NCI-H345 (cell line): ENCODE results near the gene ARID5A.
"Not testable (repeated sequence)": the region's sequence is repeated elsewhere in the genome, so short reads cannot be mapped to it uniquely, and the experiment has no call there.

ENCODE experiments used
- DNase-seq: peaks from one replicate; lab custom pipeline; 2025; lab: John Stamatoyannopoulos, UW

Gene ARID5A

DNA sequence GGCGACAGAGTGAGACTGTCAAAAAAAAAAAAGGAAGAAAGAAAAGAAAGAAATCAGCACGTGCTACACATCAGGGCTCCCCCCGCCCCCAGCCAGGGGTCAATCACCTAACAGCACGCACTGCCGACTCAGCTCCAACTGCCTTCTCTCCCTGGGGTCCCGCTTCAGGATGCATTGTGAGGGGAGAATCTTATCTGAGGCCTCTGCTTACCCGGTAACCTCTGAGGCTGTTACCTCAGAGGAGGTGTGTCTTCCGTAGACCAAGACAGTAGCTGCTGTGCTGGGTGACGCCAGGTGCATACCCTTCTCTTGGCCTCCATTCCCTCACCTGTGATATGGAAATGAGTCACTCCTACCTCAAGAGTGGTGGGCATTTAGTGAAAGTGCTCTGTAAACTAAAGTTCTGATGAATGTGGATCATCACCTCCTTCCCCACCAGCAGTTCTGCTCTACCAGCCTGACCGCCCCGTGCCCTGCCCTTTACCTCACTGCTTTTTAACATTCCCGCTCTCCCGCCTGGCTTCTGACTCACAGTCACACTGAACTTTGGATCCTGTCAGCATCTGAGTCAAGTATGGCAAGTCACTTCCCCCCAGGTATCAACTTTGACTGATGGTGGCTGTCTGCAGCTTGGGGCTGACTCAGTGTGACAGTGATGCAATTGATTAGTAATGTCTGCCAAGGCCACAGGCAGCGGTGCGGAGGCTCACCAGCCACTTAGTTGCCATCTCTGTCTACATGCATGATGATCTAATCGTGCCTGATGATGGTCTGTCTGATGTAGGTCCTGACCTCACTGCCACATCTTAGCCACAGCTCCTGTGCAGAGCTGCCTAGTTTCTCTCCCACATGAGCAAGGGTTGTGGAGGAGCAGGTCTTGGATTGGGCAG, 20.1 kb downstream of the ARID5A start:
- no peak for DNase-seq

DNA sequence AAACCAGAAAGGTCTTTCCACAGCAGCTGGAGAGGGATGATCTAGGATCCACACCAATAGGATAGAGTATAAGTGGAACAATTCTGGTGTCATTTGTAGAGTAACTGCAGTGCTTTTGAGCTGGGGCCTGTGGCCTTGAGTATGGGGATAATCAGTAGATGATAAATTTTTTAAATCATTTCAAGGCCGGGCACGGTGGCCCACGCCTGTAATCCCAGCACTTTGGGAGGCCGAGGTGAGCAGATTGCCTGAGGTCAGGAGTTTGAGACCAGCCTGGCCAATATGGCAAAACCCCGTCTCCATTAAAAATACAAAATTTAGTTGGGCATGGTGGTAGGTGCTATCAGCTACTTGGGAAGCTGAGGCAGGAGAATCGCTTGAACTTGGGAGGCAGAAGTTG, 20.9 kb downstream of the ARID5A start:
- not testable (repeated sequence) for DNase-seq

DNA sequence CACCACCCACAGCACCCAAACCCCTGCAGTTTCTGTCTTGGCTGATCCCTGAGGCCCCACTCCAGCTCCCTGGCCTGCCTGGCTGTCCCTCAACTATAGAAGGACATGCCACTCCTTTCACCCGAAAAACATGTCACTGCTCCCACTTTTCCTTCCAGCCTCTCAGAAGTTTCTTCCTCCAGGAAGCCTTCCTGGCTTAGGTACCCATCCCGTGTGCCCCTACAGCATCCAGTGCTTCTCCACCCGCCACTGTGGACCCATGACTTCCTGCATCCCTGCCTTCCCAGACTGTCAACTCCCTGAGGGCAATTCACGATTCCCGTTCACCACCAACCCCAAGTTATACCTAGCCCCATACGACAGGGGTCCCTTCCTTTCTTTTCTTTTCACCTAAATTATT, 21.5 kb downstream of the ARID5A start:
- DNase-seq = no peak

DNA sequence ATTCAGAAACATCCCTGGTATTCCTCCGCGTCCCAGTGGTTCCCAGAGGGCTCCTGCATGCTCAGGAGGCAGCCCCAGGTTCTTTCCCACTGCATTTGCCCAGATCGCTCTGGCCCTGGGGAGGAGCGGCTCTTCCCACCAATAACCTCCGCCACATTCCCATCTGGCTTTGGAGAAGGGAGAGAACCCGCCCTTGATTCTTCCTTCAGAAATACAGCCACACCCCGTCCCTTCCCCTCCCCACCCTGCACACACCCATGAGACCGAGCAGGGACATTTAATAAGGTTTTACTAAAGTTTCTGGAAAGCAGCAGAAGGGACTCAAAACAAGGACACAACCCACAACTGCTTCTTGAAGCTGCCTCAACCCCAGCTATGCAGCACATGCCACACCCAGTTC, 21.9 kb downstream of the ARID5A start:
- DNase-seq = no peak

DNA sequence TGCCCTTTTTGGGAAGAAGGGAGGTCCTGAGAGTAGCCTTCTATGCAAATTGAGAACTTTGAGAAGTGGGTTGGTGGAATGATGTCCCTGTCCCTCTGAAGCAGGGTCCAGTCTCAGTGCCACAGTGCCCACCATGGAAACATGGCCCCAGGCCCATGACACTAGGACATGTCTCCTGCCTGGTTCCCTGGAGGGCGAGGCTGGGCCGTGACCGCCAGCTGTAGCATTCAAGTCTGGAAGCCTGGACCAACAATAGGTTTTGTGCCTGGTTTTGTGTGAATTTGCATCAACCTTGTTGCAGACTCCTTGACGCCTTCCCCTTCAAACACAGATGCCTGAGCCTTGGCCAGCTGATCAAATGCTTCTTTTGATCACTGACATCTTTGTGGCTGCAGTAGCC, 27.5 kb downstream of the ARID5A start:
- DNase-seq = no peak

DNA sequence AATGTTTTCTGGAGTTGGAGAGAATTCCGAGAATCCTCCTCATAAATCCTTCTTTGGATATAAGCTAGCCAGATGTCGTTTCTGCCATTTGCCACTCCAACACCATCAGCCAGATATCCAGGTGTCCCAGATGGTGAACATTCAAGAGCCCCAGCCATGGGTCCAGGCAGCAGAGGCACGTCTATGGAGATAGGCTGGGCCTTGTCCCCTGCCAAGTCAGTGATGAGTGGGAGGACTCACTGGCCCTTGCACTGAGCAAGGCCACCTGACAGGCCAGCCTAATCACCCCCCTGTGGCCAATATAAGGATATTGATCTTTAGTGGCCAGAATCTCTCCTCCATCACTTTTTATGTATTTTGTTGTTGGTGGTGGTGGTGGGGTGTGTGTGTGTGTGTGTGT, 28.0 kb downstream of the ARID5A start:
- DNase-seq = no peak

DNA sequence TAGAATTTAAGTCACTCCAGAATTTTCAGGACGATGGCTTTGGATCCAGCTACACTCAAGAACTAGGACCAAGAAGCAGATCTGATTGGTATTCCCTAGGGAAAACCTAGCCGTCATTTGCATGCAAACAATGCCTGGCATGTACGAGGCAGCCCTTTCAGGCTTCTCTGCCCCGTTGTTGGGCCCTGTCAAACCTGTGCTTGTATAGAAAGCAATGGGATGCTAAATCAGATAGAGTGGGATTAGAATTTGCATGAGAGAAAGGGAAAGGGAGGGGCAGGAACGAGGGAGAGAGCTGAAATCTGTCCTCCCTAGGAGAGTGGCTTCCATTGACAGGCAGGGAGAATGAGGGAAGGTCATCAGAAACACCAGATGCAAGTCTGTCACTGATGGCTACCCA, 28.6 kb downstream of the ARID5A start:
- no peak for DNase-seq

DNA sequence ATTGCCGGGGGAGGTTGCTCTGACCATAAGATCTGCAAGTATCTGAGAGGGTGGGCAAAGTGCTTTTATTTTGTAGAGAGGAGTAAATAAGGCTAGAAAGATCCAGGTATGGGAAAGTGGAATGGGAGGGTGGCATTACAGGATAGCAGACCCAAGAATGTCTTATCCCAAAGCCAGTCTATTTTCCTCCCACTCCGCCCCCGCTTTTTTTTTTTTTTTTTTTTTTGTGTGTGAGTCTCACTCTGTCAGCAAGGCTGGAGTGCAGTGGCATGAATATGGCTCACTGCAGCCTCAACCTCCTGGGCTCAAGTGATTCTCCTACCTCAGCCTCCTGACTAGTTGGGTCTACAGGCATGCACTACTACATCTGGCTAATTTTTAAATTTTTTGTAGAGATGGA, 31.5 kb downstream of the ARID5A start:
- no peak for DNase-seq

DNA sequence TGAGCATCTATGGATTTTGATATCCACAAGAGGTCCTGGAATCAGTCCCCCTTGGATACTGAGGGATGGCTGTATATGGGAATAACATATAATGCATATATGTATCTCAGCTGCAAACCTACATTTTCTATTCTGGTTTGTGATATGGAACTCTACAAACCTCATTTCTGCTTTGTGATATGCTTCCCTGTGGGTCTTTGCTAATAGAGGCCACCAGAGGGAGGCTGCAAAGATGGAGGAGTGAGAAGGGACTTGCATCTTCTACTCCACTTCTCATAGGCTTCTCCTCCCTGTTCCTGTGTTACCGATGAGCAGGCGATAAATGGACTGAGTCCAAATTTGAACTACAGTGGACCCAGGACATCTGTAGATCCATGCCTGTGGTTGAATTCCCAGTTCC, 37.8 kb downstream of the ARID5A start:
- DNase-seq = no peak

DNA sequence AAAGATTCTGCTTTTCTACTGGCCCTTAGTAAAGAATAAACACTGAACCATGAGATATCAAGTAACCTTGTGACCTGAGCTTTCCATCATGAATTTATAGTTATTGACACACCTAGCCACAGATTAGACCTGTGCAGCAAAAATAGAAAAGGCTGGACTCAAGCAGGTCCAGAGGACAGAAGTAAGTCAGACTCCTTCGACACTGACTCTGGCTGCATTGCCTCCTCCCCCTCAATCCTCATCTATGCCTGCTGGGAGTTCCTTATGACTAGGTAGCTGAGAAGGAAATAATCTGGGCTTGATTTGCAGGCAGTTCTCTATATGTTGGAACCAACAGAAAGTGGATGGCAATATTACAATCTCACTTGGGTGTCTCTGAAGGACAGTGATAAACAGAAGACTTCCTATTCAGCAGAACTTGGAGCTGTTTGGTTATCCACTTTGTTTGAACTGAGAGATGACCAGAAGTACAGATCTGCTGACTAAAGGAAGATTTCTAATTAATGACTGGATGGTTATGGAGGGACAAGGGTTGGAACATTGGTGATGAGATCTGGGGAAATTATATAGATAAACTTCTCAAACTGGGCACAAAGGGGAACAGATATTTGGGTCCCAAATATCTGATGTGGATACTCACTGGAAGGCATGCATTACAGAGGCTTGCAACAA, 39.4 kb downstream of the ARID5A start:
- DNase-seq = no peak

DNA sequence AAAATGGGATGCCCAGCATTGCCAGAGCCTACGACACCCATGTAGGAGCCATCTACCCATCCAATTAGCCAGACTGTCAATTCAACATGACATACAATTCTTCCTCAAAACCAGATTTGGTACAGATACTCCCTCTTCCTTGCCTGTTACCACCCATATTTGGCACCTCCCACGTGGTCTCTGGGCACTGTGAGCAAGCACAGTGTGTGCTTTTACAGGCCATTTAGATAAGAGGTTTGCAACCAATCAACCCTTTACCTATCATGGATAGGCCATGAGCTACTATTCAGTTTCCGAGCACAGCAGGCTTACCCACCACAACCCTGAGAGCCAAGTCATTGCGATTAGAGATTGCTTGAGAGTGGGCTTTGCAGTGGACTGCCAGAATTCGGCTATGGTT, 40.9 kb downstream of the ARID5A start:
- DNase-seq = no peak

DNA sequence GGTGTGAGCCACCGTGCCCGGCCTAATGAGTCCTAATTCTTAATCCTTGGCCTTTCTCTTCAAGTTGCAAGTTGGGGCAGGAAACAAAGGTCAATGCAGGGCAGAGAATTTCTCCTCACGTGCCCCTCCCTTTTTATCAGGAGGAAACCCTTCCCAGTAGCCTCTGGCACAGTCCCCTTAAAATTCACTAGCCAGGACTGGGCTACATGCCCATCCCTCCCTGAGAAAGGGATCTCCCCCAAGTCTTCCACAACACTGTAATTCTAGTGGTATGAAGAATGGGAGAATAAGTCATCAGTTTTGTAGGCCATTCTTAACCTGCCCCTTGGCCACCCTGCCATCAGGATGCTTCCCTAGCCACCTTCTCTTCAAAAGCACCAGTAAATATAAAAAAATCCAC, 42.2 kb downstream of the ARID5A start:
- no peak for DNase-seq

DNA sequence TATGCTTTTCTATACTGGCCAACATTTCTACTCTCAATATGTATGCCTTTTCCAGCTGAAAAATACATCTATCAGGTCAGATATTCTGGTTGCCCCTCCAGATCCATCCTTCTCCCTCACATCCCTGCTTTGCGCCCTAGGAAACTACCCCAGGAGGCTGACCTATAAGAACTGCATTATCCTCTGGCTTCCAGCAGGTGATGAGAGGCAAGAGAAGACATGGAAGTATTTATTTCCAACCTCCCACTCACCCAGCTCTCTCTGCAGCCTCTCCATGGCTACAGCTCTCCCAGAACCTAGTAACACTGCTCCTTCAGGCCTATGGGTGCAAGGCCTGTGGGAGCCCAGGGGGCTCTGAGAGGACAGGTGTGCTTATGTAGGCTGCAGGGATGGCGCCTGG, 42.9 kb downstream of the ARID5A start:
- no peak for DNase-seq

DNA sequence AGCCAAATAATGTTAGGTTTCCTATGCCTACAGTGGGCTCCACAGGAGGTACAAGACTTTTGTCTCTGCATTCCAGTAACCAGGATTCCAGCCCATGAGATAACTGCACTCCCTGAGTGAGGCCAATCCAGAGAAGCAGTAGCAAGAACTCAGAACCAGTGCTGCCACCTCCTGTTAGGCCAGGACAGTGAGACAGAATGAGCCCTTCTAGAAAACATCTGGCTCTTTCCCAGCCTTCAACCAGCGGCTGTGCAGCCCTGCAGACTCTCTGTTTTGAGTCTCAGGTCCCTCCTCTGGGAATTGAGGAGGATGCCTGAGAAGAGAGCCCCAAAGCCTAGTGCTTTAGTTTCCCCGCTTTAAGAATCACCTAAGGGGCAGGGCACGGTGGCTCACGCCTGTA, 44.2 kb downstream of the ARID5A start:
- DNase-seq = no peak

DNA sequence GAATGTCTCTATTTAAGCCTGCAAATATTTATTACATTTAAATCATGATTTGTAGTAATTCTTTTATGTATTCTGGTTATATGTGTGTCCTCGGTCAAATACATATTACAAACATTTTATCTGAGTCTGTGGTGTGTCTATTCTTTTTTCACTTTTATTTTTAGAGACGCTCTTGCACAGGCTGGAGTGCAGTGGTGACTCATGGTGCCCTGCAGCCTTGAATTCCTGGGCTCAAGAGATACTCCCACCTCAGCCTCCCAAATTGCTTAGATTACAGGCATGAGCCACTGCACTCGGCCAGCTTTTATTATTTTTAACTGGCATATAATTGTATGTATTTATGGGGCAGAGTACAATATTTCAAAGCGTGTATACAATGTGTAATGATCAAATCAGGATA, 47.5 kb downstream of the ARID5A start:
- no peak for DNase-seq

DNA sequence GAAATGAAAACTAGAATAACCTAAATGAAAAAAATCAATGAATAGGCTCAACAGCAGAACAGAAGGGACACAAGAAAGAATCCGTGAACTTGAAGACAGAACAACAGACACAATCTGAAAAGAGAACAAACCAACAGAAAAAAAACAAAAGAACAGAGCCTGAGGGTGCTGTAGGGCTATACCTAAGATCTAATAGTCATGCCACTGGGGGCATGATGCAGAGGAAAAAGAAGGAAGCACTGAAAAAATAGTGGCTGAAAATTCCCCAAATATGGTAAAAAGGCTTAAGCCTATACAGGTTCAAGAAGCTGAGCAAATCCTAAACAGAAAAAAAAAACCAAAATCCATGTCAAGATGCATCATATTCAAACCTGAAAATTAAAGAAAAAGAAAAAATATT, 51.3 kb downstream of the ARID5A start:
- no peak for DNase-seq

DNA sequence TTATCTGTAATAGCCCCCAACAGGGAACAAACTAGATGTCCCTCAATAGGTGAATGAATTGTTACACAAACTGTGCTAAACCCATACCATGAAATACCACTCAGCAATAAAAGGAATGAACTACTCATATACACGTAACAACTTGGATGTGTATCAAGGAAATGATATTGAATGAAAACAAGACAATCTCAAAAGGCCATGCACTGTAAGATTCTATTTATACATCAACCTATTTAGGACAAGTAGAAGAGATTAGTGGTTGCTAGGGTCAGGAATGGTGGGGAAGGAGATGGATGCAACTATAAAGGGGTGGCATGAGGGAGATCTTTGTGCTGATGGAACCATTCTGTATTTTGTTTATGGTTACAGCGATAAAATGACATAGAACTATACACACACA, 54.5 kb downstream of the ARID5A start:
- DNase-seq = no peak

DNA sequence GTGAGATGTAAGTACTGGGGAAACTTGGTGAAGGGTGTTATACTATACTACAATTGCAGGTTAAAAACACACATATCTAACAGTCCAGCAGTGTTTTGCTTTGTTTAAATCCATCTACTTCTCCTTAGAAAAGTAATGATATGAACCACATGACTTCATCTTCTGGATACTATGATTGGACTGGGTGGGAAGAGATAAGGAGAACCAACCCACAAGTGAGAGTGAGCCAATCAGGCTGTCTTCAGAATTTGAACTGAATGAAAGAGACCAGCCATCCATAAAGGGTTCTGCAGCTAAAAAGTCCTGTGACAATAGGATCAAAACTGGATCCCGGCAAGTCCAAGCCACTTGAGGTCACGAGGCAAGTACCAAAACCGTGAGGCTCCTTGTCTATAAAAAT, 54.9 kb downstream of the ARID5A start:
- DNase-seq = no peak

DNA sequence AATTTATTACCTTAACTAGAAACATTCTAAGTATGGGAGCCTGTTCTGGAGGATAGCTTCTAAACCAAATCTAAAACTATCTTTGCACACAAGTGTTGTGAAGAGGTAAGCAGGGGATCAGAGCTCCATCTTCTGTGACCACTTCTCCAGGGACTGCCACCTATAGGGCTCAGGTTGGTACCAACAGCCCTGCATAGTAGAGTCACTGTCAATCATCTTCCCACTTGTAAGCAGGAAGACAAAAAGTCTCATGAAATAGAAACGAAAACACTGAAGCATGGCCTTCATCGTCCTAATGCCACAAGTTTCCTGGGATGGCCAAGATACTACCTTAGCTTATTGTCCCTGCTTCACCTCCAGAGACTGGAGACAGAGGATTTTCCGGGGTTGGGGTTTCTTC, 57.7 kb downstream of the ARID5A start:
- DNase-seq = no peak

DNA sequence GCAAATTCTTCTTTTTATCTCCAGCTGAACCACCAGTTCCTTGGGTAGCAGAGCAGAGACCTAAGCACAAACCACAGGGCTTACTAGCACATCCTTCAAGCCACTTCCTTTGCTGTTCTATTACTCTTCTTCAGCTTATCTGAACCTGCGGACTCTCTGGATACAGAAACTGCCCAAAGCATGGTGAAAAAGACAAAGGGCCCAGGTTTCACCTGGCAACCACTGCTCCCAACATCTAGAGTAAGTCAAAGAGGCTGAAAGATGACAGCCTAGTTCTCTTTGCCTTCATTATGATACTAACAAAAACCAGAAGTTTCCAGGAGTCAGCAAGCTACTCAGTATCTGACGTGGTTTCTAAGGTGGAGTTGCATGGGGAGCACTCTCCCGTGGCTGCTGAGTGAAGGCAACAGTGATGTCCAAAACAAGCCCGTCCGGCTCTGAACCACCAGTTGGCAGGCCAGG, 58.2 kb downstream of the ARID5A start:
- DNase-seq = no peak

DNA sequence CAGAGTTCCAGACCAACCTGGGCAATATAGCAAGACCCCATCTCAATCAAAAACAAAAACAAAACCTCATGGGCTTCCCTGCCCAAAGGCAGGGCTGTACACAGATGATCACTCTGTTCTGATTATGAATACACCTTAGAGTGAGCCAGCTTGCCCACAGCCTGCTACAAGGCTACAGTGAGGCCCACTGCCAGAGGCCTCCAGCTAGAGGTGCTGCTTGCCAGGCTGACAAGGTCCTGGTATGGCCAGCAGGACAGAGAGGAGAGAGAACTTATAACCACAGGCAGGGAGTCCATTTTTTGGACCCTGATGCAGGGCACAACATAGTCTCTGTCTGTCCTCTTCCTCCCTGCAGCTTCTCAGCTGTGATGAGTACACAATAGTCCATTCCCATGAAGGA, 60.0 kb downstream of the ARID5A start:
- no peak for DNase-seq

DNA sequence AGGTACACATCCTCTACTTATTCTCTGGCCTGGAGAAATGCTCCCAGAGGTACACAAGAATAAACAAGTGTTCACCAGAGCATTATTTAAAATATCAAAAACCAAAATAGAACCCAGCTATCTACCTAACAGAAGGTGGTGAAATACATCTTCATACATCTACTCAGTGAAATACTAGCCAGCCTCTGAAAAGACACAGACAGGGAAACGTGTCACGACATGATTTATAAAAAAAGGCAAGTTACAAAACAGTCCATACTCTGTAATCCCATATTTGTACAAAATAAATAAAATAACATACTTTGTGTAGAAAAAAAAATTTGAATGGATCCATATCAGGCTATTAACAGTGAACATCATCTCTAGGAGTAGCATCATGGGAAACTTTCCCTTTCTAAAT, 63.4 kb downstream of the ARID5A start:
- DNase-seq = no peak

DNA sequence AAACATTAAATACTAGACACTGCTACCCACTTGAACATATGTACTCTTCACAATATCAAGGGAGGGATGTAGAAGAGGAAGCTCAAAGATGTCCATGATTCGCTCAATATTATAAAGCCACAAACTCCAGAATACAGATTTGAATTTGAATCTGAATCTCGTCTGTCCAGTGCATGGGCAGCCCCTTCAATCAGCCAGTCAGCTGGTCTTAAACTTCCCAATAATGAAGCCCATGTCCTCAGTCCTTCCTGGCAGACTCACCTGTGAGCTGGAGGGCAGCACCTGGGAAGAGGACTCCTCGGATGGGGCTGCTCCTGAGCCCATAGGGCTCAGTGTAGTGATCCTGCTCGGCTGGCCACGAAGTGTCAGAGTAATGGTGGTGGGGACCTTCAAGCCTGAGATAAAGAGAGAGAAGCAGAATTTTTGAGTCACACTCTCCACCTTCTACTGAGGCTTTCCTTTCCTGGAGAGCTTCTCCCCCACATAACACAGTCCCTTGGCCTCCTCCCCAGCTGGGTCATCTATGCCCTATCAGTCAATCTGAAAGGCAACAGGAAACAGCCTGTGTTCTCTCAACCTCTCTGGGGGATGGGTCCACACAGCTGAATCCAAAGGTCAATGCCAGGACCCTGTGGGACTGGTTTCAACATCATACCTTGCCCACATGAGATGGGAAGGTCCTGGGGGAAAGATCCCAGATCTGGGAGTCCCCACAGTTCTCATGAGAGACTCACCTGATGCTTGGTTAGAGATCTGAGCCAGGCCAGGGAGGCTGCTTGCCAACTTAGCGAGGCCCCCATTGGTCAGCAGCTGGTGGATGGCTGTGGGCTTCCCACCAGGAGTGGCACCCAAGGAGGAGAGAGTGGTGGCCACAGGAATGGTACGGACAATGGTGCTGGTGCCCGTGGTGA, 65.1 kb downstream of the ARID5A start:
- no peak for DNase-seq
